GM19239 (cell line): Measurements from ENCODE around the gene VAMP5.

Experiments
- DNase-seq: peaks from one replicate; pipeline ENCODE4 v3.0.0; 2011; ENCODE audit warnings: low spot score; ENCODE audit not compliant: insufficient read length
- FAIRE-seq: peaks from 2 replicates; lab custom pipeline; 2011; peaks lifted over from hg19 to GRCh38; lab: Jason Lieb, UNC

Gene VAMP5

DNA sequence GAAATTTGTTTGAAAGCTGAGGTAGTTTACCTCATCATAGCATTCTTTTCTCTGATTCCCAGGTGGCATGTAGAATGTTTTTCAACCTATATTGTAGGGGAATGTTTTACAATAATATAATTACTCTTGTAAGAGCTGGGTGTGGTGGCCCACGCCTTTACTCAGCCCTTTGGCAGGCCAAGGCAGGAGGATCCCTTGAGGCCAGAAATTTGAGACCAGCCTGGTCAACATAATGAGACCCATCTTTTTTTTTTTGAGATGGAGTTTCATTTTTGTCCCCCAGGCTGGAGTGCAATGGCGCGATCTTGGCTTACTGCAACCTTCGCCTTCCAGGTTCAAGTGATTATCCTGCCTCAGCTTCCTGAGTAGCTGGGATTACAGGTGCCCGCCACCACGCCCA lies 35.4 kb downstream of the VAMP5 start:
- no peak for FAIRE-seq

DNA sequence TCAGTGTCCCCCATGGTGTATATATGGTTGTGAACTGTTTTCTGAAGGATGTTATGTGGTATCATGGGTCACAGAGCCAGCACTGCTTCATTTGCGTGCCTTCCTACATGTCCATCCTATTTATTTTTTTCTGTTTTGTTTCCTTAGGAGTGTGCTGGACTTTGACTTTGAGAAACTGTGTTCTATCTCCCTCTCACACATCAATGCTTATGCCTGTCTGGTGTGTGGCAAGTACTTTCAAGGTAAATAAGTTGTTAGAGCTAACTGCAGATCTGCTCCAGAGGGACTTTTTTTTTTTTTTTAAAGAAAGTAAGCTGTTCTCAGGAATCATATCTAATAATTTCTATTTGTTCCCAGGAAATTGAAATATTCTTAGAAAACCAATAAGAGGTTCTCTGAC lies 37.1 kb downstream of the VAMP5 start:
- no peak for DNase-seq
- FAIRE-seq = no peak

More for the DNA sequence above, 35.4 kb downstream of the VAMP5 start:
- no peak for DNase-seq

DNA sequence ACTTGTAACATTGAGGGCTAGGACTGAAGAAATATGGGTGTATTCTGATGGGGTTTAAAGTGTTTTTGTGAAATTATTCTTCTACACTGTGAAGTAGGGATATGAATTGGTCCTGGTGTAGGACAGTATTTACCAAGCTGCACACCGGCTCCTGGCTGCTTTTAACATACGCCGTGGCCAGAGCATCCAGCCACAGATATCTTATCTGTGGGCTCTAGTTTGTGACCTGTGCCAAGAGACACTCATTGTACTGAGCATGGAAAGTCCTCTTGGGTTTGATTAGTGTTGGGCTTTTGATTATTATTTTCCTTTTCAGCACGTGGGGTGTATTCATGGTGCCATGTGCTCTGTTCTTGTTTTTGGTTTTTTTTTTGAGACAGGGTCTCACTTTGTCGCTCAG lies 39.8 kb downstream of the VAMP5 start:
- FAIRE-seq (no peak), DNase-seq (no peak)

DNA sequence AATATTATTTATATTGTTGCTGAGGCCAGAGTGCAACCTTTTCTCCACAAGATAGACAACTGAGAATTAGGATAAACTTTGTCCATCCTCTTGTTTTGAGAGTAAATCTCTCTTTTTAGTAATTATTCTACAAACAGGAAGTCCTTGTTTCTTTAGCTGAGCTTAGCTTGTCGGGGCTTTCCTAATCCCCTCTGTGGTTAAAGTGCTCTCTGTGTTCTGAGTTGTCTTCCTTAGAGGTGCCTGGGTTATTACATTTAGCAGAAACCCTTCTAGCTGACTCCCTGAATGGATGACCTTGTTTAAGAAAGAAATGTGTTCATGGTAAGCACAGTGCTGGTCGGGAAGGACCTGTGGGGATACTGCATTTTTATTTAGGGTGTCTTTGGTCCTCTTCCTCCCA lies 44.4 kb downstream of the VAMP5 start:
- no peak for FAIRE-seq
- DNase-seq = no peak

DNA sequence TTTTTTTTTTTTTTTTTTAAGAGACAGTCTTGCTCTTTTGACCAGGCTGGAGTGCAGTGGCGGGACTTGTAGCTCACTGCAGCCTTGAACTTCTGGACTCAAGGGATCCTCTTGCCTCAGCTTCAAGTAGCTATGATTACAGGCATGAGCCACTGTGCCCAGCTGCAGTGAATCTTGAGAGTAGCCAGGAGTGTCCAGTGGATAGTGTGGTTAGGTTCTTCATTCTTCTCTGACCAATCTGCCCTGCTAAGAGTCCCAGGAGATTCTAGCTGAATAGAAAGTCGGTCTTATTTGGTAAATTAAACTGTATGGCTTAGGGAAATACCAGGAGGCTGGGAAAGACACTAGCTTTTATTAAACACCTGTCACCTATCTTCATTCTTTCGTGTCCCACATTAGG lies 47.1 kb downstream of the VAMP5 start:
- DNase-seq = no peak
- no peak for FAIRE-seq

DNA sequence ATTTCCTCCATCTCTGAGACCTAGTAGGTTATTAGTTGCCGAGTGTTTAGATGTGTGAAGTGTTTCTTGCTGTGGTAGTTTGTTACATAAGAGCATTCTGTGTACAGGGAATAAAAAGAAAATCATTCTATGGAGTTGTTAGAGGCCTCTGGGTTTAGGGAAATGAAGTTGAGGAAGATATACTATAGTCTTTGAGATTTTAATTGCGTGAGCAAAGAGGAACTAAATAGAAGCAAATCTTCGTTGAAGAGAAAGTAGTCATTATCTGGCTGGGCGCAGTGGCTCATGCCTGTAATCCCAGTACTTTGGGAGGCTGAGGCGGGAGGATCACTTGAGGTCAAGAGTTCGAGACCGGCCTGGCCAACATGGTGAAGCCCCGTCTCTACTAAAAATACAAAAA lies 50.8 kb downstream of the VAMP5 start:
- DNase-seq (no peak), FAIRE-seq (no peak)

DNA sequence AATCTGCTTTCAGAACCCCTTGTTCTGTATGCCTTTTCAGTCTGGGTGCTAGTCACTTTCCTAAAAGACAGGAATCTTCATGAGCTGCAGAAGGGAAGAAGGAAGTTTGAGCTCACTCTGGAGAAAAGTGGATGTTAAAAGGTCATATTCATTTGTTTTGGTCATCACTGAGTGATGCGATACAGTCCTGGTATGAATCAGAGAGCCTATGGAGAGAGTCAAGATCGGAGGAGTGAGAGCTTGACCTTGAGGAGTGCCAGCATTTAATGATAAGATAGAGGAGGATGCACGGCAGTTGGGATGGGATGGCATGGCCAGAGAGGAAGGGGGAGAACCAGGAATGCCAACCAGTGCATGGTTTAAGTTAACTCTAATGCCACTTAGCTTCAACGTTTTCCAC lies 51.4 kb downstream of the VAMP5 start:
- DNase-seq = no peak
- no peak for FAIRE-seq

DNA sequence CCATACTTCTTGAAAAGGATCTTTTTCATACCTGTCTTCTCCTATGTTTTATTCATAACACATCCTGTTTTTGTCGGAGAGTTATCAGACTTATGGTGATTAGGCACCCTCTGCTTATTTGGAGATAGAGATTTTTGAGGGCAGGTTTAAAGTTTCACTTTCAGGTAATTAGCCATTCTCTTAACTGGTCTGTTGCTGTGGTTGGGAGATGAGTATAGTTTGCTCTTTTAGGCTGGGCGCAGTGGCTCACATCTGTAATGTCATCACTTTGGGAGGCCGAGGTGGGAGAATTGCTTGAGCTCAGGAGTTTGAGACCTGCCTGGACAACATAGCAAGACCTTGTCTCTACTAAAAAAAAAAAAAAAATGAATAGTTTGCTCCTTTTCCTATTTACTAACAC lies 58.5 kb downstream of the VAMP5 start:
- peak; percentile 65 for FAIRE-seq
- DNase-seq = no peak
